OCI-LY7 (cell line): ENCODE results near the gene PCDH9. TPM values are rescaled to one million over a fixed set of nuclear protein-coding genes. Genes with fewer than 3 reads are reported as not detected.

Experiments
- BruUV-seq: library from RNA; stranded (reverse); fragments of 400-500 nt; replicated peaks from 2 replicates; lab custom pipeline; 2021; lab: Mats Ljungman, UMichigan
- CTCF ChIA-PET: fragments of 300-600 bp; sonication (Branson Sonifier 250); formaldehyde crosslinking; loops from one replicate; lab custom pipeline; 2022; ENCODE audit warnings: antibody characterized with exemption; ENCODE audit not compliant: unreplicated experiment; lab: Charles Lee
- POLR2A ChIA-PET: fragments of 300-600 bp; sonication (Branson Sonifier 250); formaldehyde crosslinking; loops from one replicate; lab custom pipeline; 2022; ENCODE audit warnings: antibody characterized with exemption; lab: Charles Lee
- DNase-seq: peaks from one replicate; pipeline ENCODE4 v3.0.0-alpha.2; 2015; ENCODE audit warnings: low spot score
- H2AFZ ChIP-seq: fragments of 200-600 bp; sonication (generic), shearing (Covaris generic); 2 replicates; pipeline ENCODE4 v1.6.1; 2014; ENCODE audit warnings: mild to moderate bottlenecking, antibody characterized with exemption, low read length, moderate library complexity
- H3K27ac ChIP-seq: fragments of 200-600 bp; sonication (generic); 2 replicates; pipeline ENCODE4 v1.5.1; 2014; ENCODE audit warnings: mixed run types, low read depth, mild to moderate bottlenecking, moderate library complexity, low read length, inconsistent platforms; ENCODE audit not compliant: poor library complexity, severe bottlenecking
- H3K36me3 ChIP-seq: fragments of 200-600 bp; sonication (generic); 2 replicates; pipeline ENCODE4 v1.6.1; 2014; ENCODE audit warnings: mild to moderate bottlenecking, antibody characterized with exemption, low read length, moderate library complexity, mixed read lengths; ENCODE audit not compliant: insufficient read depth
- H3K4me1 ChIP-seq: fragments of 200-600 bp; sonication (generic); 2 replicates; pipeline ENCODE4 v1.5.1; 2014; ENCODE audit warnings: mild to moderate bottlenecking, low read length; ENCODE audit not compliant: insufficient read depth, poor library complexity, severe bottlenecking
- H3K4me2 ChIP-seq: fragments of 200-600 bp; sonication (generic); 2 replicates; pipeline ENCODE4 v1.6.1; 2014; ENCODE audit warnings: mild to moderate bottlenecking, low read length
- H3K4me3 ChIP-seq: fragments of 200-600 bp; sonication (generic); 2 replicates; pipeline ENCODE4 v1.5.1; 2014; ENCODE audit warnings: mild to moderate bottlenecking, low read depth, low read length; ENCODE audit not compliant: poor library complexity, severe bottlenecking
- H3K79me2 ChIP-seq: fragments of 200-600 bp; sonication (generic); 2 replicates; pipeline ENCODE4 v1.6.1; 2016; ENCODE audit warnings: low read depth, mild to moderate bottlenecking, low read length, moderate library complexity, mixed read lengths; ENCODE audit not compliant: insufficient read depth
- H3K9me2 ChIP-seq: fragments of 200-600 bp; sonication (generic); 2 replicates; pipeline ENCODE4 v1.6.1; 2016; ENCODE audit warnings: mild to moderate bottlenecking, low read length, mixed read lengths; ENCODE audit not compliant: insufficient read depth
- H3K9me3 ChIP-seq: fragments of 200-600 bp; sonication (generic); 2 replicates; pipeline ENCODE4 v1.6.1; 2014; ENCODE audit warnings: mild to moderate bottlenecking, mixed run types, low read length, mixed read lengths
- H4K20me1 ChIP-seq: fragments of 200-600 bp; sonication (generic); 2 replicates; pipeline ENCODE4 v1.6.1; 2014; ENCODE audit warnings: mild to moderate bottlenecking, antibody characterized with exemption, low read length, moderate library complexity, mixed read lengths; ENCODE audit not compliant: insufficient read depth
- EZH2phosphoT487 ChIP-seq: fragments of 200-600 bp; sonication (generic); IDR thresholded peaks from 2 replicates; pipeline ENCODE4 v1.6.1; 2018; ENCODE audit warnings: low read depth, borderline replicate concordance, mild to moderate bottlenecking, mixed run types, antibody characterized with exemption, low read length, moderate library complexity, mixed read lengths
- intact Hi-C: fragments of 100-400 bp; cut with micrococcal nuclease; formaldehyde crosslinking; loops from one replicate; pipeline ENCODE4 v1.10.0; 2022; ENCODE audit not compliant: unreplicated experiment
- total RNA-seq, 2 experiments: library from RNA; depleted of rRNA in 1 of 2; stranded (reverse); fragments of >200 nt in 1 of 2; shearing (Covaris generic) in 1 of 2; gene quantifications; 2 replicates each; pipeline ENCODE4 v1.2.3, GENCODE V29; 2014 to 2022
- TF ChIP-seq, protein P1 (sequence below): fragments of 200-600 bp; sonication (generic); conservative IDR thresholded peaks from 2 replicates; pipeline ENCODE4 v1.5.1; 2014; ENCODE audit warnings: mild to moderate bottlenecking, antibody characterized with exemption, low read length, moderate library complexity, mixed read lengths

Gene PCDH9
- total RNA-seq, 2 experiments from 2014 or later, result 20.1 to 26.0 TPM

DNA sequence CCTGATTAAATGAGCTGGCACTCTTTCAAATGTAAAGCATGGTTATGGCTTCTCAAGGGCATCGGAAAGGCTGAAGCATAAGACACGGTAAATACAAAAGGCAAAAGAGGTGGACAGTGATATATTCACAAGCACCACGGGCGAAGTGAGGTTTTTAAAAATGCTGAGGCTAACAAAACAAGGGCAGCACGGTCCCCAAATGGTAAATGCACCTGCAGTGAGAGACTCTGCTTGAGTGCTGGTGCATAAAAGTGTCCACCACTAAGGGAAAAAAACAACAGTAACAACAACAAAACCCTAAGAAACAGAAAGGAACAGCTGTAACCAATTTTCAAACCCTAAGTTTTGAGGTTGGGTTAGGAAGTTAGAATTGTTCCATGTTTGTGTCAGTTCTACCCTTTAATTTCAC is 234.9 kb downstream of the PCDH9 start:
- TF ChIP-seq, protein P1, sequence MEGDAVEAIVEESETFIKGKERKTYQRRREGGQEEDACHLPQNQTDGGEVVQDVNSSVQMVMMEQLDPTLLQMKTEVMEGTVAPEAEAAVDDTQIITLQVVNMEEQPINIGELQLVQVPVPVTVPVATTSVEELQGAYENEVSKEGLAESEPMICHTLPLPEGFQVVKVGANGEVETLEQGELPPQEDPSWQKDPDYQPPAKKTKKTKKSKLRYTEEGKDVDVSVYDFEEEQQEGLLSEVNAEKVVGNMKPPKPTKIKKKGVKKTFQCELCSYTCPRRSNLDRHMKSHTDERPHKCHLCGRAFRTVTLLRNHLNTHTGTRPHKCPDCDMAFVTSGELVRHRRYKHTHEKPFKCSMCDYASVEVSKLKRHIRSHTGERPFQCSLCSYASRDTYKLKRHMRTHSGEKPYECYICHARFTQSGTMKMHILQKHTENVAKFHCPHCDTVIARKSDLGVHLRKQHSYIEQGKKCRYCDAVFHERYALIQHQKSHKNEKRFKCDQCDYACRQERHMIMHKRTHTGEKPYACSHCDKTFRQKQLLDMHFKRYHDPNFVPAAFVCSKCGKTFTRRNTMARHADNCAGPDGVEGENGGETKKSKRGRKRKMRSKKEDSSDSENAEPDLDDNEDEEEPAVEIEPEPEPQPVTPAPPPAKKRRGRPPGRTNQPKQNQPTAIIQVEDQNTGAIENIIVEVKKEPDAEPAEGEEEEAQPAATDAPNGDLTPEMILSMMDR, result no peak
- no peak for TF ChIP-seq EZH2phosphoT487
- H3K9me2 ChIP-seq, result no peaks in the 10 kb centered on the region
- H3K36me3 ChIP-seq, result peaks cover 41% of the 10 kb centered on the region
- H3K4me2 ChIP-seq, result peak overlapping the region; percentile 75
- no peaks in the 10 kb centered on the region for H3K79me2 ChIP-seq
- peaks cover 70% of the 10 kb centered on the region for H3K4me1 ChIP-seq
- intact Hi-C loops, result loop anchor here (1.0 to 10.0 kb wide), 6 partner anchors 109 to 856 kb away; no protein-coding TSS in a partner anchor
- no peaks in the 10 kb centered on the region for H4K20me1 ChIP-seq
- H3K4me3 ChIP-seq, result peak overlapping the region; percentile 49
- ChIA-PET CTCF (interaction anchor here (0.7 to 2.7 kb wide), 4 partner anchors 37 to 857 kb away, joined by 3 to 9 read pairs (median 5); no protein-coding TSS in a partner anchor), POLR2A (interaction anchor here (0.8 to 5.2 kb wide), 21 partner anchors 11 to 503 kb away, joined by 3 to 57 read pairs (median 4); no protein-coding TSS in a partner anchor)
- peaks cover 37% of the 10 kb centered on the region; the same call in 1 of the 2 replicates for H3K9me3 ChIP-seq
- no TSS peak for BruUV-seq
- H3K27ac ChIP-seq, result peak overlapping the region; percentile 99
- H2AFZ ChIP-seq, result peak overlapping the region; percentile 91
- DNase-seq, result peak; percentile 96

DNA sequence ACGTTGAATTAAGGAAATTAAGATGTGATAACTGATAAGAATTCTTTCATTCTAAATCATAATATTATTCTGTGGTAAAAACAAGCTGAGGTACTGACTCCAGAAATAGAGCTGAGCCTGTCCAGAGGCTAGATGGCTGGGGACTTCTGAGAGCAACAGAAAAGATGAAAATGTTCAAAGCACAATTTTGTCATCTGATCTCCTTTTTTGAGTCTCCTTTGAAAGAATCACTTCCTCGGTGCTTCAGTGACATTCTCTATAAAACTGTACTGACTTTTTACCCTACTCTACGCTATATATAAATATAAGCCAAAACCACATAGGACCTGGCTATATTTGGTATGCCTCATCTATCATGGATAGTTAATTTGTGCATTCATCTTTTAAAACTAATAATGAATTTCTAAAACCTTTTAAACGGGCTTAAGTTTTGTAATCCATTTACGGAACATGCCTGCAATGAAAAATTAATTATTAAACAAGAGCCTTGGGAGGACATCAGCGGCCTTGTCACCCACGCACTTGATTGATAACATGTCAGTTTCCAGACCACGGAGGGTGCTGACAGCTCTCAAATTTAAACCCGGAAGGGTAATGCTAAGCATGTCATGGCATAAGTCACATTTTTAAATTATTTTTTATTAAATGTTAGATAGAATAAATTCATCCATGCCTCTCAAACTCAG is 235.5 kb downstream of the PCDH9 start:
- TSS peak; percentile 99 for BruUV-seq

More for the DNA sequence above, 235.5 kb downstream of the PCDH9 start:
- Histone ChIP-seq H3K4me3 (peak overlapping the region; percentile 49), H3K27ac (peak overlapping the region; percentile 99), H3K4me2 (peak overlapping the region; percentile 75), H2AFZ (peak overlapping the region; percentile 91), H3K79me2 (no peaks in the 10 kb centered on the region), H4K20me1 (no peaks in the 10 kb centered on the region), H3K4me1 (peaks cover 70% of the 10 kb centered on the region), H3K9me2 (no peaks in the 10 kb centered on the region), H3K36me3 (peaks cover 46% of the 10 kb centered on the region), H3K9me3 (peaks cover 42% of the 10 kb centered on the region; the same call in 1 of the 2 replicates)
- CTCF ChIA-PET, result interaction anchor here (0.7 to 2.7 kb wide), 9 partner anchors 30 to 883 kb away, joined by 3 to 9 read pairs (median 4); no protein-coding TSS in a partner anchor
- TF ChIP-seq, protein P1, result peak; percentile 35; the same call in 1 of the 2 replicates
- no peak for TF ChIP-seq EZH2phosphoT487
- intact Hi-C loops, result loop anchor here (1.0 to 10.0 kb wide), 6 partner anchors 108 to 856 kb away; no protein-coding TSS in a partner anchor
- POLR2A ChIA-PET, result interaction anchor here (0.5 to 5.2 kb wide), 33 partner anchors 12 to 1108 kb away, joined by 3 to 57 read pairs (median 3); no protein-coding TSS in a partner anchor
- peak; percentile 64 for DNase-seq
